Endothelial cell of umbilical vein (primary cell): ENCODE data around the gene MYZAP. TPM values are rescaled to one million over a fixed set of nuclear protein-coding genes. Genes with fewer than 3 reads are reported as not detected.

ENCODE experiments used
- BruUV-seq: library from RNA; stranded (reverse); fragments of 400-500 nt; replicated peaks from 2 replicates; lab custom pipeline; 2021; lab: Mats Ljungman, UMichigan
- CTCF ChIA-PET: fragments of 300-600, 350-600 bp; sonication (Branson Sonifier 250); formaldehyde crosslinking; loops from one replicate; lab custom pipeline; 2021; ENCODE audit warnings: antibody characterized with exemption, inconsistent platforms; lab: Charles Lee
- POLR2A ChIA-PET: fragments of 300-600, 350-600 bp; sonication (Branson Sonifier 250); formaldehyde crosslinking; loops from one replicate; lab custom pipeline; 2021; ENCODE audit warnings: antibody characterized with exemption, inconsistent platforms; lab: Charles Lee
- DNase-seq: peaks from one replicate; pipeline ENCODE4 v3.0.0-alpha.2; 2011; ENCODE audit warnings: low read depth, low spot score
- FAIRE-seq: peaks from 2 replicates; lab custom pipeline; 2011; peaks lifted over from hg19 to GRCh38; lab: Jason Lieb, UNC
- H2AFZ ChIP-seq: 2 replicates; pipeline ENCODE4 v1.6.0; 2012; ENCODE audit warnings: low read depth, low read length, control low read depth, inconsistent platforms
- H3K27ac ChIP-seq: 2 replicates; pipeline ENCODE4 v1.5.1; 2011; ENCODE audit warnings: low read depth, mild to moderate bottlenecking, control low read depth, low read length, moderate library complexity; ENCODE audit not compliant: insufficient read depth
- H3K27me3 ChIP-seq, 2 experiments: 2 replicates each; pipeline versions ENCODE4 v1.6.0 to v1.6.1; 2011; ENCODE audit warnings: low read length in 2 of 2, mixed read lengths in 1 of 2; ENCODE audit not compliant: control insufficient read depth in 2 of 2, insufficient read depth in 2 of 2
- H3K36me3 ChIP-seq, 2 experiments: 2 replicates in 1 of 2; 3 replicates in 1 of 2; pipeline ENCODE4 v1.5.1; 2011; ENCODE audit warnings: low read length in 2 of 2, mild to moderate bottlenecking in 1 of 2, moderate library complexity in 1 of 2; ENCODE audit not compliant: control insufficient read depth in 2 of 2, insufficient read depth in 2 of 2; ENCODE audit errors: extremely low read depth in 1 of 2
- H3K4me1 ChIP-seq: 3 replicates; pipeline ENCODE4 v1.5.1; 2011; ENCODE audit warnings: mild to moderate bottlenecking, low read length; ENCODE audit not compliant: control insufficient read depth, insufficient read depth; ENCODE audit errors: extremely low read depth
- H3K4me2 ChIP-seq: 2 replicates; pipeline ENCODE4 v1.6.1; 2011; ENCODE audit warnings: low read length, control low read depth, mixed read lengths; ENCODE audit not compliant: insufficient read depth
- H3K4me3 ChIP-seq, 3 experiments: fragments of 200-600 bp in 1 of 3; sonication (generic), shearing (Covaris generic) in 1 of 3; replicated peaks in 1 of 3; 2 replicates each; pipeline ENCODE4 v1.5.1; 2011 to 2016; ENCODE audit warnings: control low read depth in 3 of 3, low read length in 3 of 3, mild to moderate bottlenecking in 2 of 3, inconsistent platforms in 1 of 3, low read depth in 1 of 3, moderate library complexity in 1 of 3; ENCODE audit not compliant: insufficient read depth in 1 of 3
- H3K79me2 ChIP-seq: 2 replicates; pipeline ENCODE4 v1.6.0; 2012; ENCODE audit warnings: low read length, inconsistent platforms; ENCODE audit not compliant: control insufficient read depth, insufficient read depth
- H3K9ac ChIP-seq: replicated peaks from 2 replicates; pipeline ENCODE3; 2011; ENCODE audit warnings: low read length, control low read depth; ENCODE audit not compliant: insufficient read depth; ENCODE audit errors: extremely low read depth
- H3K9me1 ChIP-seq: replicated peaks from 3 replicates; pipeline ENCODE4 v1.6.0; 2011; ENCODE audit warnings: mild to moderate bottlenecking, low read length; ENCODE audit not compliant: control insufficient read depth, insufficient read depth; ENCODE audit errors: extremely low read depth
- H3K9me3 ChIP-seq: replicated peaks from 2 replicates; pipeline ENCODE4 v1.5.1; 2012; ENCODE audit warnings: low read length, inconsistent platforms; ENCODE audit not compliant: control insufficient read depth, insufficient read depth
- H4K20me1 ChIP-seq: replicated peaks from 2 replicates; pipeline ENCODE3; 2011; ENCODE audit warnings: mild to moderate bottlenecking, low read length; ENCODE audit not compliant: control insufficient read depth, insufficient read depth; ENCODE audit errors: extremely low read depth
- CTCF ChIP-seq, 2 donors: IDR thresholded peaks; 1 replicate in 1 of 2; 2 replicates in 1 of 2; pipeline ENCODE4 v1.5.1; 2011; ENCODE audit warnings: low read length in 2 of 2, mild to moderate bottlenecking in 2 of 2, moderate library complexity in 2 of 2, control low read depth in 1 of 2, inconsistent platforms in 1 of 2, low read depth in 1 of 2; ENCODE audit not compliant: insufficient read depth in 1 of 2; ENCODE audit errors: extremely low read depth in 1 of 2
- EZH2 ChIP-seq: IDR thresholded peaks from 2 replicates; pipeline ENCODE4 v1.6.1; 2012; ENCODE audit warnings: borderline replicate concordance, low read depth, mild to moderate bottlenecking, moderate library complexity, low read length, inconsistent platforms; ENCODE audit not compliant: severe bottlenecking
- FOS ChIP-seq: IDR thresholded peaks from 2 replicates; pipeline ENCODE4 v1.6.1; 2011; ENCODE audit warnings: mild to moderate bottlenecking, low read length, moderate library complexity, borderline replicate concordance; ENCODE audit not compliant: insufficient read depth
- GATA2 ChIP-seq: IDR thresholded peaks from 2 replicates; pipeline ENCODE4 v1.7.0; 2011; ENCODE audit warnings: low read depth, mild to moderate bottlenecking, moderate library complexity, mixed read lengths, low read length; ENCODE audit not compliant: insufficient read length, insufficient read depth
- JUN ChIP-seq: IDR thresholded peaks from 2 replicates; pipeline ENCODE4 v1.6.1; 2011; ENCODE audit warnings: borderline replicate concordance, low read depth; ENCODE audit not compliant: insufficient read length, insufficient read depth
- MAX ChIP-seq: IDR thresholded peaks from 2 replicates; pipeline ENCODE4 v1.6.1; 2011; ENCODE audit not compliant: insufficient read depth, insufficient read length
- MYC ChIP-seq: IDR thresholded peaks from one replicate; pipeline ENCODE4 v1.6.1; 2011; ENCODE audit warnings: mild to moderate bottlenecking, low read depth, low read length
- POLR2A ChIP-seq: IDR thresholded peaks from 2 replicates; pipeline ENCODE4 v1.6.1; 2012; ENCODE audit warnings: low read depth, mild to moderate bottlenecking, control low read depth, low read length
- POLR2AphosphoS5 ChIP-seq: IDR thresholded peaks from 2 replicates; pipeline ENCODE4 v1.6.1; 2012; ENCODE audit warnings: low read depth, mild to moderate bottlenecking, control low read depth, low read length, moderate library complexity; ENCODE audit not compliant: insufficient read depth
- dilution Hi-C: fragments of 300-500 bp; cut with MboI; formaldehyde crosslinking; loops from one replicate; pipeline ENCODE4 v1.15.0; 2019; ENCODE audit warnings: low sequenced_read_pairs; ENCODE audit not compliant: extremely low pct_ligation_motif_present
- intact Hi-C: fragments of 100-400 bp; cut with micrococcal nuclease; formaldehyde crosslinking; loops from one replicate; pipeline ENCODE4 v1.10.0; 2022
- polyA plus RNA-seq, 4 experiments: library from polyadenylated mRNA; depleted of rRNA in 3 of 4; stranded (reverse) in 3 of 4; unstranded in 1 of 4; fragments of >200 nt; gene quantifications; 2 replicates each; pipeline versions ENCODE4 v1.2.1 to v1.2.3, GENCODE V29; 2011 to 2012; ENCODE audit warnings: missing spikeins in 1 of 4
- total RNA-seq: library from RNA; stranded (reverse); gene quantifications from 2 replicates; pipeline ENCODE4 v1.2.3, GENCODE V29; 2021

Gene MYZAP
- total and polyA plus RNA-seq, 2 donors (not counting 3 experiments of a cell fraction or from before 2014, with no cell fraction given) = 6.3 to 8.1 TPM

- BruUV-seq = no TSS peak
- Histone ChIP-seq H3K4me1 (peaks cover 6% of the 10 kb centered on the region), H2AFZ (no peak overlapping the region), H3K4me2 (no peak overlapping the region), H3K9me3 (no peaks in the 10 kb centered on the region), H3K36me3 (peaks cover 5 to 45% of the 10 kb centered on the region in 2 experiments), H3K79me2 (no peaks in the 10 kb centered on the region), H3K4me3 (no peak overlapping the region), H3K27ac (no peak overlapping the region), H3K9me1 (no peaks in the 10 kb centered on the region), H3K9ac (no peak overlapping the region), H4K20me1 (no peaks in the 10 kb centered on the region), H3K27me3 (no peaks in the 10 kb centered on the region)
- dilution Hi-C loops = no loop called here
- CTCF ChIA-PET = interaction anchor here (0.6 to 2.6 kb wide), 4 partner anchors 14 to 119 kb away, joined by 3 to 8 read pairs (median 5); no protein-coding TSS in a partner anchor
- FAIRE-seq (no peak), DNase-seq (no peak)
- TF ChIP-seq MYC (no peak), FOS (no peak), GATA2 (no peak), EZH2 (no peak), POLR2A (no peak)
- intact Hi-C loops = no loop called here
- POLR2A ChIA-PET = no interaction called here
These were observed 39.8 kb downstream of the MYZAP start for GRCh38 chr15:57631386-57632110.

- Histone ChIP-seq H3K27ac (no peak overlapping the region), H3K9me3 (no peaks in the 10 kb centered on the region), H3K4me1 (no peaks in the 10 kb centered on the region), H3K9me1 (no peaks in the 10 kb centered on the region), H3K79me2 (no peaks in the 10 kb centered on the region), H3K4me3 (no peak overlapping the region), H3K36me3 (peaks cover 5 to 46% of the 10 kb centered on the region in 2 experiments), H3K4me2 (no peak overlapping the region), H3K27me3 (no peaks in the 10 kb centered on the region), H3K9ac (no peak overlapping the region), H2AFZ (no peak overlapping the region), H4K20me1 (no peaks in the 10 kb centered on the region)
- ChIA-PET POLR2A (no interaction called here), CTCF (interaction anchor here (1.3 to 3.8 kb wide), 3 partner anchors 8 to 293 kb away, joined by 3 to 25 read pairs (median 4); no protein-coding TSS in a partner anchor)
- no TSS peak for BruUV-seq
- FAIRE-seq (no peak), DNase-seq (no peak)
- intact Hi-C loops (no loop called here), dilution Hi-C loops (no loop called here)
- no peak for TF ChIP-seq GATA2
- no peak for TF ChIP-seq FOS
- no peak for TF ChIP-seq CTCF (IDR thresholded peaks at IDR 0.05; ENCODE audit: extremely low read depth in 1 of 2, insufficient read depth in 1 of 2, low read depth in 1 of 2, low read length in 2 of 2)
- TF ChIP-seq POLR2A = no peak
- TF ChIP-seq JUN = no peak
- no peak for TF ChIP-seq EZH2
- no peak for TF ChIP-seq POLR2AphosphoS5
- no peak for TF ChIP-seq MAX
- no peak for TF ChIP-seq MYC
These were observed 42.6 kb downstream of the MYZAP start for GRCh38 chr15:57634290-57634689.
